Lower lobe of right lung (tissue), 2 donors: ENCODE data around the gene ALG1L2. TPM values are rescaled to one million over a fixed set of nuclear protein-coding genes. Genes with fewer than 3 reads are reported as not detected.
"Not testable (repeated sequence)": the region's sequence is repeated elsewhere in the genome, so short reads cannot be mapped to it uniquely, and the experiment has no call there.

Source experiments
- ATAC-seq, 2 donors: fragments of 200-7000 bp; cut with Tn5 transposase; one replicate each; pipeline ENCODE4 v1.9.1; 2020 to 2022; ENCODE audit warnings: mild to moderate bottlenecking in 2 of 2, moderate library complexity in 2 of 2
- DNase-seq: peaks from one replicate; pipeline ENCODE4 v3.0.0-alpha.2; 2020
- H3K27ac ChIP-seq: fragments of 200-600 bp; one replicate; pipeline ENCODE4 v1.8.0; 2022
- H3K27me3 ChIP-seq: fragments of 200-600 bp; one replicate; pipeline ENCODE4 v1.8.0; 2022; ENCODE audit warnings: low read depth
- H3K36me3 ChIP-seq: fragments of 200-600 bp; one replicate; pipeline ENCODE4 v1.8.0; 2022; ENCODE audit warnings: mild to moderate bottlenecking
- H3K4me1 ChIP-seq: fragments of 200-600 bp; one replicate; pipeline ENCODE4 v1.8.0; 2022
- H3K4me3 ChIP-seq: fragments of 200-600 bp; one replicate; pipeline ENCODE4 v1.8.0; 2022; ENCODE audit warnings: mild to moderate bottlenecking
- H3K9me3 ChIP-seq: fragments of 200-600 bp; one replicate; pipeline ENCODE4 v1.8.0; 2022
- CTCF ChIP-seq: fragments of 200-600 bp; IDR thresholded peaks from one replicate; pipeline ENCODE4 v1.8.0; 2022; ENCODE audit warnings: antibody characterized with exemption, mild to moderate bottlenecking
- intact Hi-C: fragments of 100-400 bp; cut with DNase I; formaldehyde crosslinking; loops from one replicate; pipeline ENCODE4 v1.11.0; 2022
- long read RNA-seq: library from polyadenylated mRNA; unstranded; transcript quantifications from one replicate; pipeline ENCODE4 v2.0.0, GENCODE V29; 2021
- total RNA-seq: library from RNA; stranded (reverse); fragmentation: NEBNext Ultra II Directional; extraction: Animal tissue kit (Norgen Biotek cat#: 25700); gene quantifications from one replicate; pipeline ENCODE4 v1.2.1, GENCODE V29; 2021
- donor health status: DM: no; HTN: yes; CAD: no; lungs with severe emphysema.

ALG1L2 gene
- 1.5 TPM for total RNA-seq
- long read RNA-seq, partial matches to known transcripts = 0 of 10 reads
- long read RNA-seq, other reads (novel, unspliced or antisense) = 10 of 10 reads

GRCh38 chr3:130081351-130081881 is at the start of gene ALG1L2:
TSS of gene ALG1L2 (plus strand) at chr3:130081831. CDS start at chr3:130082017, 186 bp downstream.
- DNase-seq = no peak
- intact Hi-C loops = no loop called here
- Histone ChIP-seq H3K9me3 (no peaks in the 10 kb centered on the region), H3K36me3 (no peaks in the 10 kb centered on the region), H3K4me3 (no peak within 1 kb of the TSS), H3K4me1 (no peaks in the 10 kb centered on the region), H3K27ac (no peak within 1 kb of the TSS), H3K27me3 (no peaks in the 10 kb centered on the region)
- ATAC-seq = no peak
- no peak for TF ChIP-seq CTCF

GRCh38 chr3:130037126-130037815 is 44.4 kb upstream of the ALG1L2 start:
- ATAC-seq, intact Hi-C loops, H3K9me3 ChIP-seq, DNase-seq, H3K4me1 ChIP-seq, H3K27ac ChIP-seq, H3K4me3 ChIP-seq, H3K27me3 ChIP-seq, H3K36me3 ChIP-seq: not testable (repeated sequence)

GRCh38 chr3:130042736-130043135 is 38.9 kb upstream of the ALG1L2 start:
- H3K36me3 ChIP-seq, H3K4me3 ChIP-seq, H3K27ac ChIP-seq, H3K9me3 ChIP-seq, ATAC-seq, intact Hi-C loops, H3K27me3 ChIP-seq, H3K4me1 ChIP-seq, DNase-seq: not testable (repeated sequence)

GRCh38 chr3:130043658-130044057 is 38.0 kb upstream of the ALG1L2 start:
- H3K27ac ChIP-seq, H3K9me3 ChIP-seq, H3K4me3 ChIP-seq, ATAC-seq, DNase-seq, H3K4me1 ChIP-seq, H3K27me3 ChIP-seq, H3K36me3 ChIP-seq, intact Hi-C loops: not testable (repeated sequence)

- H3K27ac ChIP-seq = no peak overlapping the region
- no peaks in the 10 kb centered on the region for H3K36me3 ChIP-seq
- no peaks in the 10 kb centered on the region for H3K9me3 ChIP-seq
- TF ChIP-seq CTCF = no peak
- H3K4me1 ChIP-seq = no peaks in the 10 kb centered on the region
- intact Hi-C loops = no loop called here
- ATAC-seq (no peak), DNase-seq (no peak)
- no peak overlapping the region for H3K4me3 ChIP-seq
- H3K27me3 ChIP-seq = no peaks in the 10 kb centered on the region
These were observed 37.3 kb upstream of the ALG1L2 start for GRCh38 chr3:130044370-130044769.

- no peak overlapping the region for H3K4me3 ChIP-seq
- no peak for ATAC-seq
- H3K4me1 ChIP-seq = no peaks in the 10 kb centered on the region
- H3K27ac ChIP-seq = no peak overlapping the region
- DNase-seq = no peak
- no peaks in the 10 kb centered on the region for H3K36me3 ChIP-seq
- intact Hi-C loops = no loop called here
- no peaks in the 10 kb centered on the region for H3K9me3 ChIP-seq
- no peak for TF ChIP-seq CTCF
- no peaks in the 10 kb centered on the region for H3K27me3 ChIP-seq
These were observed 32.9 kb upstream of the ALG1L2 start for GRCh38 chr3:130048726-130049125.

GRCh38 chr3:130052366-130052765 is 29.3 kb upstream of the ALG1L2 start:
- ATAC-seq, intact Hi-C loops, H3K27ac ChIP-seq, H3K27me3 ChIP-seq, H3K36me3 ChIP-seq, H3K9me3 ChIP-seq, DNase-seq, H3K4me1 ChIP-seq, H3K4me3 ChIP-seq: not testable (repeated sequence)

- H3K27ac ChIP-seq, H3K4me3 ChIP-seq, H3K9me3 ChIP-seq, H3K4me1 ChIP-seq, intact Hi-C loops, ATAC-seq, H3K36me3 ChIP-seq, H3K27me3 ChIP-seq, DNase-seq: not testable (repeated sequence)
These were observed 28.7 kb upstream of the ALG1L2 start for GRCh38 chr3:130052965-130053364.

GRCh38 chr3:130057536-130058266 is 23.9 kb upstream of the ALG1L2 start:
- H3K27me3 ChIP-seq, H3K27ac ChIP-seq, DNase-seq, H3K4me3 ChIP-seq, intact Hi-C loops, H3K36me3 ChIP-seq, H3K9me3 ChIP-seq, ATAC-seq, H3K4me1 ChIP-seq: not testable (repeated sequence)

GRCh38 chr3:130058267-130058657 is 23.4 kb upstream of the ALG1L2 start:
- DNase-seq, H3K4me3 ChIP-seq, ATAC-seq, intact Hi-C loops, H3K9me3 ChIP-seq, H3K27me3 ChIP-seq, H3K36me3 ChIP-seq, H3K4me1 ChIP-seq: not testable (repeated sequence)
- peak overlapping the region; percentile 49 for H3K27ac ChIP-seq
